ENCODE data around the gene KIAA0040. TPM values are rescaled to one million over a fixed set of nuclear protein-coding genes. Genes with fewer than 3 reads are reported as not detected.

KIAA0040 gene
- total and polyA plus RNA-seq, 10 of the 15 experiments (the other 5 are each of a cell fraction or from before 2014, with no cell fraction given) = 7.6 to 47.7 (median 23.5) TPM

- H3K9me3 ChIP-seq (replicated peaks; ENCODE audit: control insufficient read depth, insufficient read depth, low read length) = no peaks in the 10 kb centered on the region
- BruUV-seq (replicated peaks) = no TSS peak
- no peak overlapping the region for H2AFZ ChIP-seq (ENCODE audit: control insufficient read depth, low read depth, low read length)
- ChIA-PET POLR2A (interaction anchor here (1.1 to 1.3 kb wide), 2 partner anchors 19 to 55 kb away, joined by 3 read pairs; no protein-coding TSS in a partner anchor), CTCF (interaction anchor here (1.0 to 1.1 kb wide), 2 partner anchors 13 to 97 kb away, joined by 3 to 4 read pairs; no protein-coding TSS in a partner anchor), SMC1A (ENCODE audit: uncharacterized antibody, unreplicated experiment) (interaction anchor here (1.0 to 4.0 kb wide), 5 partner anchors 12 to 64 kb away, joined by 3 to 21 read pairs (median 3); no protein-coding TSS in a partner anchor), RAD21 (ENCODE audit: unreplicated experiment) (interaction anchor here (0.6 to 1.4 kb wide), 2 partner anchors 66 kb away, joined by 3 to 5 read pairs; no protein-coding TSS in a partner anchor)
- intact Hi-C loops (cut with micrococcal nuclease; ENCODE audit: unreplicated experiment) (no loop called here), in situ Hi-C loops (cut with MboI) (no loop called here)
- no peak overlapping the region for H3K9ac ChIP-seq (ENCODE audit: control insufficient read depth, insufficient read depth, low read length)
- TF ChIP-seq EED (IDR thresholded peaks at IDR 0.05; ENCODE audit: low read depth) (no peak), PBX3 (IDR thresholded peaks at IDR 0.05; ENCODE audit: insufficient replicate concordance, low read depth, low read length) (no peak), DPF2 (IDR thresholded peaks at IDR 0.05) (no peak), MYB (IDR thresholded peaks at IDR 0.05; ENCODE audit: borderline replicate concordance, low read depth, low read length) (no peak), HCFC1 (IDR thresholded peaks at IDR 0.05; ENCODE audit: low read length) (no peak), WRNIP1 (IDR thresholded peaks at IDR 0.05; ENCODE audit: borderline replicate concordance, low read depth, low read length) (no peak), RELA (IDR thresholded peaks at IDR 0.05; ENCODE audit: borderline replicate concordance, partially characterized antibody) (no peak), RFX5 (IDR thresholded peaks at IDR 0.05; ENCODE audit: low read depth, low read length) (no peak), CTCF (IDR thresholded peaks at IDR 0.05 in 2 of 3, conservative IDR thresholded peaks at IDR 0.05 in 1 of 3; ENCODE audit: control insufficient read depth in 2 of 3, extremely low read depth in 1 of 3, insufficient read depth in 1 of 3, low read depth in 3 of 3, low read length in 3 of 3) (no peak)
- no peak for FAIRE-seq
- ATAC-seq = no peak
- no peaks in the 10 kb centered on the region for H3K36me3 ChIP-seq (ENCODE audit: control insufficient read depth in 2 of 2, insufficient read depth in 2 of 2, low read length in 1 of 2)
- DNase-seq (ENCODE audit: low read depth, low spot score) = no peak
- H3K27me3 ChIP-seq (replicated peaks in 1 of 2; ENCODE audit: control insufficient read depth in 2 of 2, insufficient read depth in 2 of 2, low read length in 1 of 2) = no peaks in the 10 kb centered on the region
- no peaks in the 10 kb centered on the region for H3K79me2 ChIP-seq (ENCODE audit: control insufficient read depth, insufficient read depth, low read length)
- H3K4me3 ChIP-seq = no peak overlapping the region
- 85% methylated on average over 10 of the region's 10 CpGs for WGBS (ENCODE audit: insufficient coverage, insufficient replicate concordance, low lambda C conversion rate, missing lambda C conversion rate)
- H3K4me2 ChIP-seq (ENCODE audit: control insufficient read depth, insufficient read depth) = no peak overlapping the region
- peaks cover 23% of the 10 kb centered on the region for H3K4me1 ChIP-seq (ENCODE audit: control insufficient read depth, insufficient read depth, low read length)
- no peak overlapping the region for H3K27ac ChIP-seq (ENCODE audit: control insufficient read depth, insufficient read depth)
- no peaks in the 10 kb centered on the region for H4K20me1 ChIP-seq (ENCODE audit: control insufficient read depth, insufficient read depth)
Observed at GRCh38 chr1:175221557-175222175, 29.1 kb upstream of the KIAA0040 start.
